ENCODE data around the gene RPS16.
"Not testable (repeated sequence)": the region's sequence is repeated elsewhere in the genome, so short reads cannot be mapped to it uniquely, and the experiment has no call there.

RPS16 gene

DNA sequence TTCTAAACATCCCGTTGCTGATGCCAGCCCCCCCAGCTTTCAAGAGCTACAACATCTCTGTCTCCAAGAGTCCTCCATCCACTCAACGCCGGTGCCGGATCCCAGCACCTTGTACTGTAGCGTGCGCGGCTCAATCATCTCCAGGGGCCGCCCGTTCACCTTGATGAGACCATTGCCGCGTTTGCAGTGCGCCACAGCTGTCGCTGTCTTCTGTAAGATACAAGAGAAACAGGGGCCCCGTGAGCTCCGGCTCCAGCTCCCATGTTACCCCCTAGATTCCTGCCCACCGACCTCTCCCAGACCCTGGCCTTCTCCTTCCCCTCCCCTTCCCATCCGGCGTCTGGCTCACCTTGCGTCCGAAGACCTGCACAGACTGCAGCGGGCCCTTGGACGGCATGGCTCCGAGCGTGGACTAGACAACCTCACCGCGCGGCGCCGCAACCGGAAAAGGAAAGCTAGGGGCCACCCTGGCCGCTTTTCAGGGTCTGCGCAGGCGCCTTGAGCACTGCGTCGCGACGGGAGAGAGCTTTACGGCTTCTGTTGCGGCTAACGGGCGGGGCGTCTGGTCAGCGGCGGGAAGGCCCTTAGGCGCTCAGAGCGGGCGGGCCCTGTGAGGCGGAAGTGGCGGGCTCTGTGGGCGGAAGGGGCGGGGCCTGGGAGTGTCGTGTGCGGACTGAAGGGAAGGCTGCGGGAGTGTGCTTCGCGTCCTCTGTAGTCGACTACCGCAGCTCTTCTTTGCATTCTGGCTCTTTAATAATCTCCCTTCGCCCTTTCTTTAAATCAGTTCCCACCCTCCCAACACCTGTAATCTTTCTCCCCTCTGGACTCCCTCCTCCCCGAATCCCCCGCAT lies at the start of gene RPS16:
RPS16 (minus strand) TSS at position 451 of the 851 bp plus-strand sequence; CDS start at position 397, 54 bp downstream.
- DNase-seq (ENCODE audit: low read depth) = peak; percentile 99

DNA sequence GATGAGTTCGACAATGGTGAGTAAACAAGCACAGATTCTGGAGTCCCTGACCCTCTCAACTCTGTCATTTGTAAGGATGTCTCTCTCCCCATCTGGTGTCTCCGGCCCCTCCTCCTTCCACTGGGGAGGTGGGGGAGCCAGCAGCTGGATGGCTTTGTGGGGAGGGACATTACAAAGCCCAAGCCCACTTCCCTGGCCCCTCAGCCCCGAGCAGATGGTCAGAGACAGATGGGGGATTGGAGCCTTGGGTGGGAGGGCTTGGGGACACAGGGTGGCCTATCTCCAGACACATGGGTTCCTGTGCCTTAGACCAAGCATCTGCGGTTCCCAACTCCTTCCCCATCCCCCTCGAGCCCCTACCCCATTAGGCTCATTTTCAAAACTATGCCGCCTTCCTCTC lies 47.4 kb upstream of the RPS16 start:
- no peak for DNase-seq (ENCODE audit: low read depth)

DNA sequence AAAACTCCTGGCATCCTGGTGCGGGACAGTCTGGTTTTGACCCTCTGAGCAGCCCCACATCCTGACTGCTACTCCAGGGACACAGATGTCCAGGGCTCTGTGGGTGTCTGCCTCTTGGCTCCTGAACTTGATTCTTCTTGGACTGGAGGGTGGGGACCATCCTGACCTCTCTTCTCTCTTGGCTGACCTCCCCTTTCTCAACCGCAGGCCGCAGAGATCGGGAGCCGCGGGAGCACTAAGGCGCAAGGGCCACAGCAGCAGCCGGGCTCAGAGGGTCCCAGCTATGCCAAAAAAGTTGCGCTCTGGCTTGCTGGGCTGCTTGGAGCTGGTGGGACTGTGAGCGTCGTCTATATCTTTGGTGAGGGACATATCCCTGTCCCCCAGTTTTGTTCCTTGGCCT lies 45.9 kb upstream of the RPS16 start:
- no peak for DNase-seq (ENCODE audit: low read depth)

DNA sequence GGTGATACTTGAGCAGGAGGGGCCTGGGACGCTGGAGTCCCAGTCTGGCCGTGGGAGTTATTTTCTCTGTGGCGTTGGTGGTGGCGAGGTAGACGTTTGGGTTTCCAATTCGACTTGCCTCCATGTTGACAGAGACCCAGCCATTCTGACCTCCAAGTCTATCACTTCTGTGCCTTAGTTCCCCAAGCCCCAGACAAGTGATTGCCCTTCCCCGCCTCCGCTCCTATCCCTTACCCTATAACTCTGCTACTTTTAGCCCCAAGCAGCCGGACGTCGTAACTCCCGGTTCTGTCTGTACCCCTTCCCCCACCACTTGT lies 45.4 kb upstream of the RPS16 start:
- no peak for DNase-seq (ENCODE audit: low read depth)

DNA sequence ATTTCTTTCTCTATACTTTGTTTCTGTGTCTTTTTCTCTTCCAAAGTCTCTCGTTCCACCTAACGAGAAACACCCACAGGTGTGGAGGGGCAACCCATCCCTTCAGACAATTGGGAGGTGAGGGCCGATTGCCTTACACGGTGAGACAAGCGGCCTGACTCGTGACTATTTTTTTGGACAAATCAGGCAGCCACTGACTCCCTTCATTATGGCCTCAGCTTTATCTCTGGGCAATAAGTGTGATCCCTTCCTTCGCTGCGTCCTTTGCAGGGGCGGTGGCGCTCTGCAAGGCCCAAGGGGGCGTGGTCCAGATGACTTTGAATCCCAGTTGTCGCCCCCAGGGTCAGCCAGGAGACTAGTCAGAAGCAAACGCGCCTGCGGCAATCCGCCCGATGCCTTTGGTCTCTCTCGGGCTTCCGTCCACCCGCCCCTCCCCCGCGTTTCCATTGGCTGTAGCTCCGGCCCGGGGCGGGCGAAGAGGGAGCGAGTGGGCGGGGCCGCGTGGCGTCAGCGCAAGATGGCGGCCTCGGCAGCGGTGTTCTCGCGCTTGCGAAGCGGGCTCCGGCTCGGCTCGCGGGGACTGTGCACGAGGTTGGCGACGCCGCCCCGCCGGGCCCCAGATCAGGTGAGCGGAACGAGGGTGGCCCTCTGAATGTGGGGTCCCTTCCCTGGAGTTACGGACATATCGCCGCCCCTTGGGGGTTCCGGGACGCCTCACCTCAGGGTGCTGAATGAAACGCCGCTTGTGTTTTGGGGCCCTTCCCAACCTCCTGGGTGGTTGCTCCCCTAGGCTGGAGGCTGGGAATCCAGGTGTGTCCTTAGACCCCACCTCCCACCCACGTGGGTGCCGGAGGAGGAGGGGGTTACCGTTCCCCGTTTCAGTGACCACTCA lies 44.8 kb upstream of the RPS16 start, which contains the start of gene TIMM50:
TIMM50 (plus strand) TSS at position 502 of the 892 bp plus-strand sequence; CDS start at position 518, 16 bp downstream.
- DNase-seq (ENCODE audit: low read depth) = peak; percentile 98

DNA sequence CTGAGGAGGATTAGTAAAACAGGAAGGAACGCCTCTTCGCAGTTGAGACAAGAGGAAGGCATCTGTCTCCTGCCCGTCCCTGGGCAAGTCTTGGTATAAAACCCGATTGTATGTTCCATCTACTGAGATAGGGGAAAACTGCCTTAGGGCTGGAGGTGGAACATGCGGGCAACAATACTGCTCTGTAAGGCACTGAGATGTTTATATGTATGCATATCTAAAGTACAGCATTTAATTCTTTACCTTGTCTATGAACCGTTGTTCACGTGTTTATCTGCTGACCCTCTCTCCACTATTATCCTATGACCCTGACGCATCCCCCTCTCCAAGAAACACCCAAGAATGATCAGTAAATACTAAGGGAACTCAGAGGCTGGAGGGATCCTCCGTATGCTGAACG lies 44.2 kb upstream of the RPS16 start:
- DNase-seq (ENCODE audit: low read depth) = no peak

DNA sequence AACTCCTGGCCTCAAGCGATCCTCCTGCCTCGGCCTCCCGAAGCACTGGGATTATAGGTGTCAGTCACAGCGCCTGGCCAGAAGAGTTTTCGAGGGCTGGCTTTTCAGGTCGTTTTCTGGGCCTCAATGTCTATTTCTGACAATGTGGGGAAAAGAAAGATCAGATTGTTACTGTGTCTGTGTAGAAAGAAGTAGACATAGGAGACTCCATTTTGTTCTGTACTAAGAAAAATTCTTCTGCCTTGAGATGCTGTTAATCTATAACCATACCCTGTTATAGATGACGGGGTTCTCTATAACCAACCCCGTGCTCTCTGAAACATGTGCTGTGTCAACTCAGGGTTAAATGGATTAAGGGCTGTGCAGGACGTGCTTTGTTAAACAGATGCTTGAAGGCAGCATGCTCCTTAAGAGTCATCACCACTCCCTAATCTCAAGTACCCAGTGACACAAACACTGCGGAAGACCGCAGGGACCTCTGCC lies 43.6 kb upstream of the RPS16 start:
- DNase-seq (ENCODE audit: low read depth) = not testable (repeated sequence)

DNA sequence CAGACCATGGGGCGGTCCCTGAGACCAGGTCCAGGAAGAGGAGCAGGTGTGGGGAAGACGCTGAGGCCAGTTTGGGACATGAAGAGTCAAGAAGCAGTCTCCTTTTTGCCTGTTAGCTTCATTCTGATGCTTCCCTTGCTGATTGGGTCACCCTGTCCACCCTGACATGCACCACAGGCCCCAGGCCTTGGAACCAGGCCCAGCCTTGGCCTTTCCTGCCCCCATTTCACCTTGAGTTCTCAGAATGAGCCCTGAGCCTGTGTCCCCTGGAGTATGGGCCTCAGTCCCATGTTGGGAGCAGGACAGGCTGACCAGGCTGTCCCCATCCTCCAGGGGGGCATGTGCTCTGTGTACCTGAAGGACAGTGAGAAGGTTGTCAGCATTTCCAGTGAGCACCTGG lies 40.0 kb upstream of the RPS16 start:
- no peak for DNase-seq (ENCODE audit: low read depth)

DNA sequence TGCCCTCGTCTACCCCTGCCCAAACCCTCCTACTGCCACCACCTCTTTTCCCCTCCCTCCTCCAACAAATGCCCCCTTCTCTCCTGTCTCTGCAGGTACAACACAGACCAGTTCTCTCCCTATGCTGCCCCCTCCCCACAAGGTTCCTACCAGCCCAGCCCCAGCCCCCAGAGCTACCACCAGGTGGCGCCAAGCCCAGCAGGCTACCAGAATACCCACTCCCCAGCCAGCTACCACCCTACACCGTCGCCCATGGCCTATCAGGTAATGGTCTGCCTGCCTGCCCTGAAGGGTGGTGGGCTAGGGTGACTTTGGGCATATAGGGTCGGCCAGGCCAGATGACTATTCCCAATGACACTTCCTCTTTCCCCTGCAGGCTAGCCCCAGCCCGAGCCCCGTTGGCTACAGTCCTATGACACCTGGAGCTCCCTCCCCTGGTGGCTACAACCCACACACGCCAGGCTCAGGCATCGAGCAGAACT lies 38.4 kb upstream of the RPS16 start:
- peak; percentile 46 for DNase-seq (ENCODE audit: low read depth)

DNA sequence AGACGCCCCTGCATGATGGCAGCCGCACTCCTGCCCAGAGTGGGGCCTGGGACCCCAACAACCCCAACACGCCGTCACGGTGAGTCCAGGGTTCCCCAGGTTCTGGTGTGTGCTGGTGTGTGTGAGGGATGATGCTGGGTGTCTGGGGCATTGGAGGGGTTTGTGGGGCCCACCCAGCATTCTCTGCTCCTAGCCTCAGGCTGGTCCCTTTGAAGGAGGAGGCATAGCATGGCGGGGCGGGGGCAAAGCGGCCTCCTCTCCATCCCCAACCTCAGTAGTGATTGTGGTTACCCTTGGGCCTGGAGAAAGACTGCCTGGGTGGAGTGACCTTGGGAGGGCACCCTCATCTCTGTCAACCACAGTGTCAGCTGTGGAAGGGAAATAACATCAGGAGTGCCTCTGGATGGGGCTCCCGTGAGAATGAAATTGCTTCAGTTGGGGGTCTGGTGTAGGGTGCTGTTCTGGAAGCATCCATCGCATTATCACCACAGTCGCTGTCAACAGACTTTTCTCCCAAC lies 37.8 kb upstream of the RPS16 start:
- DNase-seq (ENCODE audit: low read depth) = no peak

DNA sequence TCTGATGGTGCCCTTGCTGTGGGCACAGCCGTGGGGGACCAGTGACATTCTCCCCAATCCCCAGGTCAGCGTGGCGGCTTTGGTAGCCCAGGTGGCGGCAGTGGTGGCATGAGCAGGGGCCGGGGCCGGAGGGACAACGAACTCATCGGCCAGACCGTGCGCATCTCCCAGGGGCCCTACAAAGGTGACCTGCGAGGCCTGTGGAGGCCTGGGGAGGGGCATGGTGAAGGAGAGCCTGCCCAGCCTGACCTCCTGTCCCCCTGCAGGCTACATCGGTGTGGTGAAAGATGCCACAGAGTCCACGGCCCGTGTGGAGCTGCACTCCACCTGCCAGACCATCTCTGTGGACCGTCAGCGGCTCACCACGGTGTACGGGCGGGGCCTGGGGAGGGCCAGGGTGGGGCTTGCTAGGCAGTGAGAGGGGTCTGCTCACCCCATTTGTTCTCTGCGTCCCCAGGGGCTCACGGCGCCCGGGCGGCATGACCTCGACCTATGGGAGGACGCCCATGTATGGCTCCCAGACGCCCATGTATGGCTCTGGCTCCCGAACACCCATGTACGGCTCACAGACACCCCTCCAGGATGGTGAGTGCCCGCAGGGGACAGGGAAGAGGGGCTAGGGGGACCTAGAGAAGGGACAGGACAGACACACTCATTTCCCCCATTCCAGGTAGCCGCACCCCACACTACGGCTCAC lies 37.1 kb upstream of the RPS16 start:
- DNase-seq (ENCODE audit: low read depth) = no peak

DNA sequence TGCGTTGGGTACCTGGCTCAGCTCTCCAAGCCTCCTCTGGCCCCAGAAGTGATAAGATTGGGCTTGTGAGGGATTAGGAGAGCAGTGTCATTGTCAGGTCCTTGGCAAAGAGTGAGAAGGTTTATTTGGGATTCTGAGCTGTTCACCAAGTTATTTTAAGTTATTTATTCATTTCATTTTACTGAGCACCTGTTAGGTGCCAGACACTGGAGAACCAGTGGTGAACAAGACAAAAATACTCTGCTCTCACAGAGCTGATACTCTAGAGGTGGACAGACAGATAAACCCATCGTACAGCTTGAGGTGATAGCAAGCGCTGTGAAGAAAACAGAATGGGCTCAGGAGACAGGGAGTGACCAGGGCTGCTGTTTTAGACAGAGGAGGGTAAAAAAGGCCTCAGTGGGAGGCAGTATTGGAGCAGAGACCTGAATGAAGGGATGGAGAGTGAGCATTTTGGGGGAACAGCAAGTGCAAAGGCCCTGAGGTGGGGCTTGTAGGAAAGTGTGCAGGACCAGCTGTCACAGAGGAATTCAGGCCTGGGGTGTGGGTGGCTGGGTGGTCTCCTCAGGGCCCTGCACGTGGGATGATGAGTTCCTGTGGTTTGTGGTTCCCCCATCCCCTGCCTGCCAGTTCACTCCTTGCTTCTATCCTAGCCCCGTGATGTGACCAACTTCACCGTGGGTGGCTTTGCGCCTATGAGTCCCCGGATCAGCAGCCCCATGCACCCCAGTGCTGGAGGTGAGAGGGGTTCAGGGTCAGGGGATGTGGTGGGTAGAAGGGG lies 36.2 kb upstream of the RPS16 start:
- no peak for DNase-seq (ENCODE audit: low read depth)

DNA sequence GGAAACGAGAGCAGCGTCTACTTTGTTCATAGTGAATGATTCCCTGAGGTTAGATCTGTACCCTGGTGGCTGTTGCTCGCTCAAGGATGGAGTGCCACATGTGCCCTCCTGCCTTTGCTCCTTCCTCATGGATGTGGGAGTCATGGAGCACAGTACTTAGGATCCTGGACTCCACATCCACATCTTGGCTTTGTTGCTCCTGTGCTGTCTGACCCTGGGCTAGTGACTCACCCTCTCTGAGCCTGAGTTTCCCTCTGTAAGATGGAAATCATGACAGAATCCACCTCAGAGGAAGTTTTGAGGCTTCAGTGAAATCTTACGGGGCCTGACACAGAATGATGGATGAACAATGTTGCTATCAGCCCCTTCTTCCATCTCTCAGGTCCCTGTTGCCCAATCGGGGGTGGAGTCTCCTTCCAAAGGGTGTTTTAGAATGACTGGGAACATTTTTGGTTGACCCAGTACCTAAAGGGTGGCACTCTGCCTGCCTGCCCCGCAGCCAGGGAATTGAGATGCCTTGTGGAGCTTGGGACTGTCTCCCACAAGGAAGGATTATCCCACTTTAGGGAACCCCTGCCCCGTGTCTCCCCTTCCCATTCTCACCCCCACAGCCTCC lies 35.1 kb upstream of the RPS16 start:
- DNase-seq (ENCODE audit: low read depth) = no peak

DNA sequence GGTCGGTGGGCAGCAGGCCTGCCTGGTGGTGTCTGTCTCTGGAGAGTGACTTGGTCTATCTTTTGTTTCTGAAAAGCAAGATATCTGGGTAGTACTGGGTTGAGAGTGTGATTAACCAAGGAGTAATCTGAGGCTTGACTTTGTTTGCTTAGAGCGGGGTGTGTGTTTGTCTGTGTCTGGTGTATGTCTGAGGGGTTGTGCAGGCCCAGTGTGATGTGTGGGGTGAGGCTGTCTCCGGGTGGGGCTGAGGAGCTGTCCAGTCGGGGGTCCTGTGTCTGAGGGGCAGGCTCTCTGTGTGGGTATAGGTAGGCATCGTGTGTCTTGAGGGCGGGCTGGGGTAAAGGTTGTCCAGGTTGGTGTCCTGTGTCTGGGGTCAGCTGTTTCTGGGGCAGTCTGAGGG lies 33.8 kb upstream of the RPS16 start:
- no peak for DNase-seq (ENCODE audit: low read depth)

DNA sequence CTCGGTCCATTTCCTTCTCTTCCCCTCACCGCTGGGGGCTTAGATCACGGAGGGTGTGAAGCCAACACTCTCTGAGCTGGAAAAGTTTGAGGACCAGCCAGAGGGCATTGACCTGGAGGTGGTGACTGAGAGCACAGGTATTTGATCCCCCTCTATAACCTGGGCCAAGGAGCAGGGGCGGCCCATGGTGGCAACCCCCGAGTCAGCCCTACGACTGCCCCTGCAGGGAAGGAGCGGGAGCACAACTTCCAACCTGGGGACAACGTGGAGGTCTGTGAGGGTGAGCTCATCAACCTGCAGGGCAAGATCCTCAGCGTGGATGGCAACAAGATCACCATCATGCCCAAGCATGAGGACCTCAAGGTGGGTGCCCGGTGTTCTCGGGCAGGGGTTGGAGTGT lies 33.3 kb upstream of the RPS16 start:
- DNase-seq (ENCODE audit: low read depth) = no peak

DNA sequence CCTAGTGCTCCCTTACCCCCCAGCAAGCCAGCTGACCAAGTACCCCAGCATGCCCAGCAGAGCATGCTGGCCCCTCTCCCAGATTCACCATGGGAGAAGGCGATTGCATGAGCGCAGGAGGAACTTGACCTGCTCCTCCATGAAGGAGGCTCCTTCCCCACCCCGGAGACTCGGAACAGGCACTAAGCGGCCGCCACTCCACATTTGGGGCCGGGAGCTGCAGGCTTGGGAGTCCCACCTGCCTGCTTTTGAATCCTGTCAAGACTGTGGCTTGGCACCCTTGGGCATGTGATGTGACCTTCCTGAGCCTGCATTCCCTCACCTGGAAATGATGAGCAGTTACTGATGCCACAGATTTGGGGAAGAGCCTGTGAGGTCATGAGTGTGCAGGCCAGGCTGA lies 32.2 kb upstream of the RPS16 start:
- DNase-seq (ENCODE audit: low read depth) = no peak

DNA sequence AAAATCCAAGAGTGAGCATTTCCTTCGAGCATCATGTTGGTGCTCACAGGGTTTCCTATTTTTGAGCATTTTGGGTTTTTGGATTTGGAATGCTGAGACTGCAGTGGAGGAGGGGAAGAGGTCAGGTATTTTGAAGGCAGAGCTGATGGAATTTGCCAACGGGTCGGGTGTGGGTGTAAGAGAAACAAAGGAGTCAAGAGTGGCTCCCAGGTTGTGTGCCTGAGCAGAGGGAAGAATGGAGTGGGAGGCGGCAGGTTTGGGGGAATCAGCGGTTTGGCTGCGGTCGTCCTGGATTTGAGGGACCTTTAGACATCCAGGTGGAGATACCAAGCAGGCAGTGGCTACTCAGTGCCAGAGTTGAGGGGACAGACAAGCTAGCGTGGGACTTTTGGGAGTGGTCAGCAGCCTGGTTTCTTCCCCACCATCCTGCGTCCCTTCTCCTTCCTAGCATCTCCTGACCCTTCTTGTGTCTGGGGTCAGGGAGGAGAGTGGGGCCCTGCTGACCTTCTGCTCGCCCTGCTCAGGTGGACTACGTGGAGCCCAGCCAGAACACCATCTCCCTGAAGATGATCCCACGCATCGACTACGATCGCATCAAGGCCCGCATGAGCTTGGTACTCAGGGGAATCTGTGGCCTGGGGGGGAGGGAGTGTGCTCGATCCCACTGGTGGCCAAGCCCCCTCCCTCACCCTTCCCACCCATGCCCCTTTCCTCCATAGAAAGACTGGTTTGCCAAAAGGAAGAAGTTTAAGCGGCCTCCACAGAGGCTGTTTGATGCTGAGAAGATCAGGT lies 30.4 kb upstream of the RPS16 start:
- no peak for DNase-seq (ENCODE audit: low read depth)

DNA sequence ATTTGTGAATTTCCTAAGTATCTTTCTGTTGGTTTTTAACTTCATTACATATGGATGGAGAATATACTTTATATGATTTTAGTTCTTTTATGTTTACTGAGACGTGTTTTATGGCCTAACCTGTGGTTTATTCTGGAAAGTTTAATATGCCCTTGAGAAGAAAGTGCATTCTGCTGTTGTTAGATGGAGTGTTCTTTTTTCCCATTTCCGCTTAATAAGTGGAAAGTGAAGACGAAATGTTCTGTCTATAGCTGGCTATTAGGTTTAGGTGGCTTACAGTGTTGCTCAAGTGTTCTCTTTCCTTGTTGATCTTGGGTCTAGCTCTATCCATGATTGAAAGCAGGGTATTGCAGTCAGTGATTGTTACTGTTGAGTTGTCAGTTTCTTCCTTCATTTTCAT lies 27.7 kb upstream of the RPS16 start:
- no peak for DNase-seq (ENCODE audit: low read depth)

DNA sequence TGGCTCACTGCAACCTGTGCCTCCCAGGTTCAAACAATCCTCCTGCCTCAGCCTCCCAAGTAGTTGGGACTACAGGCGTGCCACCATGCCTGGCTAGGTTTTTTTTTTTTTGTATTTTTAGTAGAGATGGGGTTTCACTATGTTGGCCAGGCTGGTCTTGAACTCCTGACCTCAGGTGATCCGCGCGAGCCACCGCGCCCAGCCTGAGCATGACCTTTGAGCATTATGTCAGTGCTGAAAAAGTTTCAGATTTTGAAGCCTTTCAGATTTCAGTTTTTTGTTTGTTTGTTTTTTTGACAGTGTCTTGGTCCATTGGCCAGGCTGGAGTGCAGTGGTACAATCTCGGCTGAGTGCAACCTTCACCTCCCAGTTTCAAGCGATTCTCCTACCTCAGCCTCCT lies 15.5 kb upstream of the RPS16 start:
- not testable (repeated sequence) for DNase-seq (ENCODE audit: low read depth)
